Activated T-helper 1 cell treated with Interleukin-2 at 50 U/mL for 16 hours (primary cell): ENCODE measurements around the gene NR3C2.

ENCODE experiments used
- DNase-seq: peaks from one replicate; pipeline ENCODE4 v3.0.0-alpha.2; 2020; ENCODE audit warnings: low read depth

The NR3C2 gene

GRCh38 chr4:148434075-148434773, 8.0 kb downstream of the NR3C2 start:
- DNase-seq = no peak

GRCh38 chr4:148431401-148431800, 10.8 kb downstream of the NR3C2 start:
- DNase-seq = no peak

DNA sequence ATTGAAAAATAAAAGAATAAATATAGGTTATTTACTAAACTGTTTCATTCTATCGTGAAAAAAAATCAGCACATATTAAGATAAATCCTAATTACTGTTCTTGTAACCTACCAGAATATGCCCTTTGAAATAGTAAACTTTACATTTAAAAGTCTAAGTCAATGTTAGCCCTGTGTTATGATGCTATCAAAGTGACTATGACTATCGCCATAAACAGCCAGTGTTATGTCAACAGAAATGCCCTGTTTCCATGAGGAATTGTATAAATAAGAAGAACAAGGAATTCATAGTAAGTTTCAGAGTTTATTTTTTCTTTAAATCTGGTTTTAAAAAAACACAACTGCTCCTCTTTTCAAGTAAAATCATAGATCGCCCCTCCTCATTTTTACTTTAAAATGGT, 11.4 kb downstream of the NR3C2 start:
- DNase-seq = no peak

GRCh38 chr4:148429206-148429605, 13.0 kb downstream of the NR3C2 start:
- DNase-seq = no peak

GRCh38 chr4:148426643-148427042, 15.6 kb downstream of the NR3C2 start:
- DNase-seq = no peak

- no peak for DNase-seq
These were observed 16.7 kb downstream of the NR3C2 start for GRCh38 chr4:148425327-148426110.

GRCh38 chr4:148420397-148420796, 21.8 kb downstream of the NR3C2 start:
- no peak for DNase-seq

DNA sequence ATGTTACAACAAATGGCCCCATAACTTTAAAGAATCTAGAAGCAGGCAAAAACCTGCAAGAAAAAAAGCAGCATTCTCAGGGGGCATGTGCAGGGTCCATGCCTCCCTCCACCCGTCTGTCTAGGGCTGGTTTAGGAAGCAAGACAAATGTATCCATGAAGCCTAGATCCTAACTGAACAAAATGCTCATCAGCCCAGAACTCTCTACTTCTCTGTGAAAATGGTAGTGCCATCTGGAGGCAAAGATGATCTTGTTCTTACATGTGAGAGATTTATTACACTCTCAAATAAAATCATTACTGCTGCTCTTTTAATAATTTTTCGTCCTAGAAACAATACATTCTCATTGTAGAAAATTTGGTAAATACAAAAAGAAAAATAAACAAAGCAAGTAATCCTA, 26.7 kb downstream of the NR3C2 start:
- DNase-seq = no peak

GRCh38 chr4:148412460-148412994, 29.7 kb downstream of the NR3C2 start:
- no peak for DNase-seq

DNA sequence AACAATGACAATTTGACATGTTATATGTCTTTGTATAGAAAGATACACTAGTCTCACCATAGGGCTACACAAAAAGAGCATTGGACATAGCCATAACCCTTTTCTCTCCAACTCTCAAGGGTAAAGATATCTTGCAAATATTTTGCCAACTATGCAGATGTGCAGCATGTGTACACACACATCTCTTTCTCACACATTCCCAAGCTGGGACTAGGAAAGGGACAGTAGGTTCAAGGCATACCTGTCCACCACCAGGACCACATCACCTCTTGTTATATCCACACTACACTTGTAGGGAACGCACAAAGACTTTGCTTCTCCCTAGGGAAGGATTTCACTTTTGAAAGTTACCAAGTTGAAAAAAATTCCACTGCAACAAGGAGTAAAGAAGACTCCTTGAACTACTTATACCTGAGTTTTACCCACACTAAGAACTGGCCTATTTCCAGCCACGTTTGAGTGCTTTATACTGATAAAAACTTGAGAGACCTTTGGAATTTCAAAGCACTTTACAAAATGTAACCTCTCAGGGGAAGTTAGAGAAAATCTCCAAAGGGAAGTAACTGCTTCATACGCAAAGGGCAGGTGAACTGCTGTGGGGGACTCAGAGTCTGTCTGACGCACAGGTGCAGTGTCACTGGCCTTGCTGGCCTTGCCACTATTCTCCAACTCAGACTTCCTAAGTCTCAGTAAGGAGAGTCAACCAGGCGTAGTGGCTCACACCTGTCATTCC, 36.9 kb downstream of the NR3C2 start:
- DNase-seq = no peak

- no peak for DNase-seq
These were observed 43.2 kb downstream of the NR3C2 start for GRCh38 chr4:148398988-148399387.

DNA sequence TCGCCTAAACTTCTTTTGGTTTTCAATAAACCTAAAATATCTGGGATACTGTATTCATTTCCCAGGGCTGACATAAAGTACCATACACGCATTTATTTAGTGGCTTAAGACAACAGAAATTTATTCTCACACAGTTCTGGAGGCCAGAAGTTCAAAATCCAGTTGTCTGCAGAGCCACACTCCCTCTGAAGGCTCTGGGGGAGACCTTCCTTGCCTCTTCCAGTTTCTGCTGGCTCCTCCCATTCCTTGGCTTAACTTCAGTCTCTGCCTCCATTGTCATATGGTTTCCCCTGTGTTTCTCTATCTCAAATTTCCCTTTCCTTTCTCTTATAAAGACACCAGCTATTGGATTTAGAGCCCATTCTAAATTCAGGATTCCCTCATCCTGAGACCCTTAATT, 44.4 kb downstream of the NR3C2 start:
- DNase-seq = no peak

- DNase-seq = no peak
These were observed 45.1 kb downstream of the NR3C2 start for GRCh38 chr4:148396986-148397673.

- DNase-seq = no peak
These were observed 46.4 kb downstream of the NR3C2 start for GRCh38 chr4:148395771-148396170.

GRCh38 chr4:148391056-148391455, 51.2 kb downstream of the NR3C2 start:
- no peak for DNase-seq

DNA sequence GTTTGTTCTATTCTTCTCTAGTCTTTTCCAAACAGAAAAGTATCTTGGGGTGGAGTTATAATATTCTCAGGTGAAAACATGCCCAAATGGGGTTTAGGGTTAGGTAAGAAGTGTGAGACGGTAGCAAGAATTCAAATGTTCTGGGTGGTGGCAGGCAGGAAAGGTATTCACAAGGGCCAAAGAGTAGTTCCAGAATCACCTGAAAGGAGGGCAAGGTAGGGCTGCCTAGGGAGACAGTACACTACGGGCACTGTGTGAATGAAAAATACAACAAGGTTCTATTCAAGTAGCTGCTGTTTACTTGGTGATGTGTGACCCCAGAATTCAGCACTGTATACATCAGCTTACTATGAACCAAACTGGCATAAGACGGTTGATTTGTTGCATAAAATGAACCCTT, 51.9 kb downstream of the NR3C2 start:
- no peak for DNase-seq

DNA sequence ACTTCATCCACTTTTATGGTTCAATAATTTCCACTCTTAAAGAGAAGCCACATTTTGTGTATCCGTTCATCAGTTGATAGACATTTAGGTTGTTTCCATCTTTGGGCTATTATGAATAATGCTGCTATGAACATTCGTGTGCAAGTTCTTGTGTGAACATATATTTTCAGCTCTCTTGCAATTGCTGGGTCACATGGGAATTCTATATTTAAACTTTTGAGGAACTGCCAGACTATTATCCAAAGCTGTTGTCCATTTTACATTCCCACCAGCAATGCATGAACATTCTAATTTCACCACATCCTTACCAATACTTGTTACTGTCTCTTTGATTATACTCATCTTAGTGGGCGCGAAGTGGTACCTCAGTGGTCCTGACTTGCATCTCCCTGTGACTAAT, 61.9 kb downstream of the NR3C2 start:
- no peak for DNase-seq

DNA sequence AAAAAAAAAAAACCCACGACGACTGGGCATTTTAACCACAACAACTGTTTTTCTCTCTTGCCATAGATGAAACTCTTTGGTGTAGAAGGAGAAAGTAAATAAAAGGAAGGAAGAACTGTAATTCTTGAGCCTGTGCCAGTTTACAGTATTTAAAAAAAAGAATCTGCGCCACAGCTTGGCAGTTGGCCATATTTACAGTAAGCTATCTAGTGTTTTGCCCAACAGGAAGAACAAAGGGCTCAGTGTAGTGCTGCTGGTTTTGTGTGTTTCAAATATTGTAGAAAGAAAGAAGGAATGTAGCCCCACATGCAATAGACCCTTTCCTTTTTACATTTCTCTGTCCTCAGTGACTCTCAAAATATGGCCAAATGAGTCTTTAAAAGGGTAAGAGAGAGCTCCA, 66.1 kb downstream of the NR3C2 start:
- peak; percentile 14 for DNase-seq

- no peak for DNase-seq
These were observed 66.6 kb downstream of the NR3C2 start for GRCh38 chr4:148375584-148375983.

DNA sequence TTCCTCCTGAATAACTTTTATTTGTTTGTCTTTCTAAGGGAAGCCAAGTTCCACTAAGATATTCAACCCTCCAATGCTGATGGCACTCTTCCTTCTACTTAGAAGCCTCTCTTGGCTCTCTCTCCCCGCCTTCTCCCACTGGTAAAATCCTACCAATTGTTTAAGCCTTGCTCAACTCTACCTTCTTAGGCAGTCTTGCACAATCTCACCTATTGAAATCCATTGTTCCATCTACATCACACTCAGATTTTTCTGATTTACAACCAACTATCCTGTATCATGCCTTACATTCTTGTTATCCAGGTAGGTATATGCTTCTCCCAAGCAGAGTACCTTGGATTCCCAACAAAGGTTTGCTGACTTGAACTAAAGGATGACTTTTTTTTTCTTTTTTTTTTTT, 69.1 kb downstream of the NR3C2 start:
- DNase-seq = no peak

GRCh38 chr4:148369919-148370318, 72.3 kb downstream of the NR3C2 start:
- DNase-seq = no peak

DNA sequence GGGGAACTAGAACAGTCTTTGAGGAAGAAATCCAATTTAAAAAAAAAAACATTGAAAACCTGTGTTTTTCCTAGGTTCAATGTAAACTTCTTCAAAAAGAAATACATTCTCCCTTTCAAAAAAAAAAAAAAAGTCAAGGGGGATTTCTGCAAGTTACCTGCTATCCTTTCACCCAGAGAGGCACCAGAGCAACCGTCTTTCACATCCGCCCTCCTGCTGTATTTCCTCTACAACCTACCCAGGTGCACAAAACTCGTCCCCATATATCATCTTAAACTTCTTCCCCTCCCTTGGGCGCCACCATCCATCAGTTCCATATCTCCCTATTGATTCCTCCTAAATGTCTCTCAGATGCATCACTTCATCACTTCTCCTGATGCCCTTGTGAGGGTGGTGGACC, 74.5 kb downstream of the NR3C2 start:
- DNase-seq = no peak
